ENCODE measurements around the gene TNFRSF21. TPM values are rescaled to one million over a fixed set of nuclear protein-coding genes. Genes with fewer than 3 reads are reported as not detected.

The TNFRSF21 gene
- total and polyA plus RNA-seq, 9 of the 15 experiments (the other 6 are each of a cell fraction or from before 2014, with no cell fraction given), result 0.63 to 5.7 (median 2.2) TPM

DNA sequence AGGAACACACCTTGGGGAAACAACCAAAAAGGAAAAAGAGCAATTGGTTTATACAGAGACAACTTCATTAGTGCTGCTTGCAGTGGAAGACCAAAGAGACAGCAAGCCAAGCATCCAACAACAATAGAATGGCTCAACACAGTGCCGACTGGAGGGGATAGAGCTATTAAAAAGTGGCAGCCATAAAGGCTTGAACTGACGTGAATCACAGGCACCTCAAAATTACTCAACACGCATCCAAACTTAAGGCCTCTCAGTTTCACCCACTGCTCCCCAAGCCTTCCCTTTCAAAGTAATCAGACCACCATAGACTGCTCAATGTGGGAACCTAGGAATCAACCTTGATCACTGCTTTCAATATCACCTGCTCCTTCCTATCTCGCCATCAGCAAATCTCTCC lies 9.7 kb downstream of the TNFRSF21 start:
- no peaks in the 10 kb centered on the region; a peak in 3 of 5 replicates for H3K27me3 ChIP-seq (ENCODE audit: control insufficient read depth in 2 of 2, insufficient read depth in 2 of 2, low read length in 2 of 2)
- no peak for DNase-seq (ENCODE audit: extremely low read depth in 1 of 4, low spot score in 3 of 4)
- ATAC-seq, result no peak
- no peak overlapping the region for H2AFZ ChIP-seq (ENCODE audit: low read depth, low read length)
- no peak overlapping the region for H3K4me3 ChIP-seq
- in situ Hi-C loops (cut with MboI) (no loop called here), intact Hi-C loops (cut with micrococcal nuclease) (no loop called here)
- H3K4me2 ChIP-seq (ENCODE audit: insufficient read depth, low read length), result no peak overlapping the region
- ChIA-PET CTCF (ENCODE audit: low intra/inter-chr PET ratio) (no interaction called here), POLR2A (no interaction called here)
- no peaks in the 10 kb centered on the region for H3K9me3 ChIP-seq (replicated peaks; ENCODE audit: control insufficient read depth, insufficient read depth, low read depth, low read length)
- H3K79me2 ChIP-seq (ENCODE audit: control insufficient read depth, insufficient read depth, low read length), result no peaks in the 10 kb centered on the region
- no peaks in the 10 kb centered on the region for H4K20me1 ChIP-seq (replicated peaks; ENCODE audit: control insufficient read depth, insufficient read depth, low read length)
- H3K36me3 ChIP-seq (ENCODE audit: control insufficient read depth, insufficient read depth, low read length), result no peaks in the 10 kb centered on the region
- no peak overlapping the region for H3K27ac ChIP-seq (ENCODE audit: extremely low read depth, low read depth, low read length)
- H3K9ac ChIP-seq (ENCODE audit: insufficient read depth in 1 of 2, low read depth in 2 of 2, low read length in 2 of 2), result no peak overlapping the region
- 20% methylated on average over 4 of the region's 4 CpGs for whole genome bisulfite sequencing (ENCODE audit: insufficient coverage, low coverage, missing lambda C conversion rate)
- no peaks in the 10 kb centered on the region for H3K9me1 ChIP-seq (ENCODE audit: control insufficient read depth, insufficient read depth, low read length)
- H3K4me1 ChIP-seq (replicated peaks in 1 of 2; ENCODE audit: control insufficient read depth in 2 of 2, insufficient read depth in 2 of 2, low read length in 2 of 2), result no peaks in the 10 kb centered on the region
- FAIRE-seq, result no peak
- BruUV-seq (replicated peaks), result no TSS peak
- TF ChIP-seq PHTF2 (CRISPR knock-in tag; IDR thresholded peaks at IDR 0.05) (no peak), SP2 (IDR thresholded peaks at IDR 0.05; ENCODE audit: extremely low read depth, low read depth, low read length, poor library complexity, severe bottlenecking) (no peak), POLR3A (IDR thresholded peaks at IDR 0.05; ENCODE audit: borderline replicate concordance, extremely low read depth, insufficient read depth, insufficient read length) (no peak), EGR1 (conservative IDR thresholded peaks at IDR 0.05) (no peak), TAF9B (IDR thresholded peaks at IDR 0.05; ENCODE audit: partially characterized antibody) (no peak), STAT5A (IDR thresholded peaks at IDR 0.05; ENCODE audit: borderline replicate concordance, low read length) (no peak), HDAC2 (IDR thresholded peaks at IDR 0.05) (no peak), DACH1 (IDR thresholded peaks at IDR 0.05; ENCODE audit: partially characterized antibody) (no peak), LCOR (CRISPR knock-in tag; IDR thresholded peaks at IDR 0.05) (no peak), EWSR1 (IDR thresholded peaks at IDR 0.05; ENCODE audit: borderline replicate concordance, low read depth, partially characterized antibody) (no peak), ARID4B (CRISPR knock-in tag; IDR thresholded peaks at IDR 0.05) (no peak), U2AF1 (optimal IDR thresholded peaks at IDR 0.05; ENCODE audit: low read depth, low read length) (no peak), ZNF354B (CRISPR knock-in tag; IDR thresholded peaks at IDR 0.05) (no peak)
- TF ChIP-seq, protein P1, sequence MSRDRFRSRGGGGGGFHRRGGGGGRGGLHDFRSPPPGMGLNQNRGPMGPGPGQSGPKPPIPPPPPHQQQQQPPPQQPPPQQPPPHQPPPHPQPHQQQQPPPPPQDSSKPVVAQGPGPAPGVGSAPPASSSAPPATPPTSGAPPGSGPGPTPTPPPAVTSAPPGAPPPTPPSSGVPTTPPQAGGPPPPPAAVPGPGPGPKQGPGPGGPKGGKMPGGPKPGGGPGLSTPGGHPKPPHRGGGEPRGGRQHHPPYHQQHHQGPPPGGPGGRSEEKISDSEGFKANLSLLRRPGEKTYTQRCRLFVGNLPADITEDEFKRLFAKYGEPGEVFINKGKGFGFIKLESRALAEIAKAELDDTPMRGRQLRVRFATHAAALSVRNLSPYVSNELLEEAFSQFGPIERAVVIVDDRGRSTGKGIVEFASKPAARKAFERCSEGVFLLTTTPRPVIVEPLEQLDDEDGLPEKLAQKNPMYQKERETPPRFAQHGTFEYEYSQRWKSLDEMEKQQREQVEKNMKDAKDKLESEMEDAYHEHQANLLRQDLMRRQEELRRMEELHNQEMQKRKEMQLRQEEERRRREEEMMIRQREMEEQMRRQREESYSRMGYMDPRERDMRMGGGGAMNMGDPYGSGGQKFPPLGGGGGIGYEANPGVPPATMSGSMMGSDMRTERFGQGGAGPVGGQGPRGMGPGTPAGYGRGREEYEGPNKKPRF (IDR thresholded peaks at IDR 0.05; ENCODE audit: low read depth, low read length), result no peak
- TF ChIP-seq, protein P2, sequence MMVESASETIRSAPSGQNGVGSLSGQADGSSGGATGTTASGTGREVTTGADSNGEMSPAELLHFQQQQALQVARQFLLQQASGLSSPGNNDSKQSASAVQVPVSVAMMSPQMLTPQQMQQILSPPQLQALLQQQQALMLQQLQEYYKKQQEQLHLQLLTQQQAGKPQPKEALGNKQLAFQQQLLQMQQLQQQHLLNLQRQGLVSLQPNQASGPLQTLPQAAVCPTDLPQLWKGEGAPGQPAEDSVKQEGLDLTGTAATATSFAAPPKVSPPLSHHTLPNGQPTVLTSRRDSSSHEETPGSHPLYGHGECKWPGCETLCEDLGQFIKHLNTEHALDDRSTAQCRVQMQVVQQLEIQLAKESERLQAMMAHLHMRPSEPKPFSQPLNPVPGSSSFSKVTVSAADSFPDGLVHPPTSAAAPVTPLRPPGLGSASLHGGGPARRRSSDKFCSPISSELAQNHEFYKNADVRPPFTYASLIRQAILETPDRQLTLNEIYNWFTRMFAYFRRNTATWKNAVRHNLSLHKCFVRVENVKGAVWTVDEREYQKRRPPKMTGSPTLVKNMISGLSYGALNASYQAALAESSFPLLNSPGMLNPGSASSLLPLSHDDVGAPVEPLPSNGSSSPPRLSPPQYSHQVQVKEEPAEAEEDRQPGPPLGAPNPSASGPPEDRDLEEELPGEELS (CRISPR knock-in tag; IDR thresholded peaks at IDR 0.05; ENCODE audit: borderline replicate concordance), result no peak
